ENCODE data around the gene NCF4.

DNA sequence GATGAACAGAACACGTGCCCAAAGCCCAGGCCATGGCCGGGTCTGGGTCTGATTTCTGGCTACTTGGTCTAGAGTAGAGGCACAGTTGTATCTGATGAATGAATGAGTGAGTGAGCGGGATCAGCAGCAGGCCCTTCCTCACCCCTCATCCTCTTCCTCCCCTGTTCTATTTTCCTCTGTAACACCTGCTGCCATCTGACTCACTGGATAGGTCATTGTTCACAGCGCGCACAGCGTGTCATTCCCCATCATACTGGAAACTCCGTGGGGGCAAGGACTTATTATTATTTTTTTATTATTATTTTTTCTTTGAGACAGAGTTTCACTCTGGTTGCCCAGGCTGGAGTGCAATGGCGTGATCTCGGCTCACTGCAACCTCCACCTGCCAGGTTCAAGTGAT lies 13.9 kb downstream of the NCF4 start:
- no peak for TF ChIP-seq TAF1 (IDR thresholded peaks at IDR 0.05; ENCODE audit: borderline replicate concordance, low read depth, low read length)
- TF ChIP-seq POLR2A (IDR thresholded peaks at IDR 0.05; ENCODE audit: low read depth, low read length), result no peak
